Lung (tissue), 12 donors: Measurements from ENCODE around the gene RBM44. TPM values are rescaled to one million over a fixed set of nuclear protein-coding genes. Genes with fewer than 3 reads are reported as not detected.
"Not testable (repeated sequence)": the region's sequence is repeated elsewhere in the genome, so short reads cannot be mapped to it uniquely, and the experiment has no call there.

Experiments
- ATAC-seq: fragments of 200-7000 bp; cut with Tn5 transposase; one replicate; pipeline ENCODE4 v1.9.1; 2020; ENCODE audit warnings: moderate number of reproducible peaks; ENCODE audit not compliant: insufficient read depth, low FRiP score
- DNase-seq, 3 donors: peaks; one replicate each; pipeline ENCODE4 v3.0.0-alpha.2; 2013 to 2017
- H3K27ac ChIP-seq, 2 donors: one replicate each; pipeline ENCODE4 v1.5.1; 2013; ENCODE audit warnings: mild to moderate bottlenecking in 2 of 2, moderate library complexity in 2 of 2, control low read depth in 1 of 2, inconsistent platforms in 1 of 2, low read depth in 1 of 2, low read length in 1 of 2
- H3K27me3 ChIP-seq, 3 donors: one replicate each; pipeline ENCODE4 v1.5.1; 2013; ENCODE audit warnings: low read length in 2 of 3; ENCODE audit not compliant: control insufficient read depth in 3 of 3, insufficient read depth in 3 of 3
- H3K36me3 ChIP-seq, 4 donors: one replicate each; pipeline ENCODE4 v1.5.1; 2013; ENCODE audit warnings: low read length in 4 of 4, mild to moderate bottlenecking in 1 of 4, moderate library complexity in 1 of 4; ENCODE audit not compliant: control insufficient read depth in 4 of 4, insufficient read depth in 4 of 4
- H3K4me1 ChIP-seq, 5 donors: one replicate each; pipeline ENCODE4 v1.5.1; 2013; ENCODE audit warnings: low read length in 5 of 5, mild to moderate bottlenecking in 2 of 5, moderate library complexity in 1 of 5; ENCODE audit not compliant: control insufficient read depth in 5 of 5, insufficient read depth in 5 of 5
- H3K4me3 ChIP-seq: one replicate; pipeline ENCODE4 v1.5.1; 2013; ENCODE audit warnings: mild to moderate bottlenecking, control low read depth, moderate library complexity
- H3K9ac ChIP-seq, 2 donors: one replicate each; pipeline ENCODE4 v1.5.1; 2013; ENCODE audit warnings: low read length in 2 of 2, control low read depth in 1 of 2; ENCODE audit not compliant: insufficient read depth in 1 of 2
- H3K9me3 ChIP-seq, 4 donors: one replicate each; pipeline ENCODE4 v1.5.1; 2013; ENCODE audit warnings: low read length in 3 of 4, mild to moderate bottlenecking in 1 of 4, moderate library complexity in 1 of 4; ENCODE audit not compliant: control insufficient read depth in 4 of 4, insufficient read depth in 3 of 4
- CTCF ChIP-seq: IDR thresholded peaks from 2 replicates; pipeline ENCODE4 v1.5.1; 2012; ENCODE audit warnings: mild to moderate bottlenecking; ENCODE audit errors: control extremely low read depth, extremely low read depth
- WGBS, 2 donors: extraction: QIAGEN DNeasy Blood & Tissue Kit; methylation state at CpG; one replicate each; pipeline ENCODE4 v1.1.7; 2013; 5-methylcytosine and 5-hydroxymethylcytosine counted together
- polyA plus RNA-seq, 2 donors: library from polyadenylated mRNA; stranded (reverse); fragments of 200-250 nt; gene quantifications; one replicate each; pipeline ENCODE4 v1.2.1, GENCODE V29; 2013
- total RNA-seq, 2 donors: library from RNA; depleted of rRNA in 1 of 2; stranded (reverse); fragments of >200 nt in 1 of 2; gene quantifications; one replicate each; pipeline ENCODE4 v1.2.1, GENCODE V29; 2014 to 2021
- donor health status: control.
- donor health status: control.
- donor health status: Bipolar disorder and iron deficiency.
- donor health status: healthy.
- donor health status: DM: yes; HTN: yes; CAD: no.

RBM44 gene
- total and polyA plus RNA-seq, 4 donors: 0.26 to 4.0 (median 0.88) TPM

DNA sequence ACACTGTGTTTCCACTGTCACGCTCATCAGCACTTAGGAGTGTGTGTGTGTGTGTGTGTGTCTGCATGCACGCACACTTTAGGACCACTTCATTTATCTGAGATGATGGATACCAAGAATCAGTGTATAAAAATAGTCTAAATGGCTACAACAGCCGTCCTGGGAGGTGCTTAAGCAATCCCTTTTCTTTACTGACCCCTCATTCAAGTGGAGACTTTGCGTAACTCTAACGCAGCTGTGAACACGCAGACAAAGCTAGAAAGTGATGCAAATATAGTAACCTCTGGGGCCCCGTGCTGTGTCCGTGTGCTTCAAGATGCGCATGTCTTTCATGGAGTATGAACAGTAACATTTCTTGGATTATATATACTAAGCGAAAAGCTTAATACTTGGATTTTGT lies 40.4 kb upstream of the RBM44 start:
- no peak overlapping the region for H3K4me3 ChIP-seq
- 72 to 83% methylated on average over 10 of the region's 10 CpGs for WGBS, 2 donors
- ATAC-seq (no peak), DNase-seq (no peak)
- no peak for TF ChIP-seq CTCF
- H3K27ac ChIP-seq: no peak overlapping the region
- H3K4me1 ChIP-seq: no peaks in the 10 kb centered on the region
- no peak overlapping the region for H3K9ac ChIP-seq
- H3K9me3 ChIP-seq: no peaks in the 10 kb centered on the region
- H3K36me3 ChIP-seq: peaks cover 26 to 46% (median 36%) of the 10 kb centered on the region in 4 donors
- no peaks in the 10 kb centered on the region for H3K27me3 ChIP-seq

GRCh38 chr2:237759176-237759575 lies 39.4 kb upstream of the RBM44 start:
- Histone ChIP-seq H3K4me1 (no peaks in the 10 kb centered on the region), H3K4me3 (no peak overlapping the region), H3K9me3 (no peaks in the 10 kb centered on the region), H3K9ac (no peak overlapping the region), H3K36me3 (peaks cover 26 to 48% (median 38%) of the 10 kb centered on the region in 4 donors), H3K27ac (no peak overlapping the region), H3K27me3 (no peaks in the 10 kb centered on the region)
- TF ChIP-seq CTCF: no peak
- ATAC-seq: no peak
- WGBS, 2 donors: 93 to 95% methylated on average over 10 of the region's 10 CpGs
- DNase-seq: no peak

DNA sequence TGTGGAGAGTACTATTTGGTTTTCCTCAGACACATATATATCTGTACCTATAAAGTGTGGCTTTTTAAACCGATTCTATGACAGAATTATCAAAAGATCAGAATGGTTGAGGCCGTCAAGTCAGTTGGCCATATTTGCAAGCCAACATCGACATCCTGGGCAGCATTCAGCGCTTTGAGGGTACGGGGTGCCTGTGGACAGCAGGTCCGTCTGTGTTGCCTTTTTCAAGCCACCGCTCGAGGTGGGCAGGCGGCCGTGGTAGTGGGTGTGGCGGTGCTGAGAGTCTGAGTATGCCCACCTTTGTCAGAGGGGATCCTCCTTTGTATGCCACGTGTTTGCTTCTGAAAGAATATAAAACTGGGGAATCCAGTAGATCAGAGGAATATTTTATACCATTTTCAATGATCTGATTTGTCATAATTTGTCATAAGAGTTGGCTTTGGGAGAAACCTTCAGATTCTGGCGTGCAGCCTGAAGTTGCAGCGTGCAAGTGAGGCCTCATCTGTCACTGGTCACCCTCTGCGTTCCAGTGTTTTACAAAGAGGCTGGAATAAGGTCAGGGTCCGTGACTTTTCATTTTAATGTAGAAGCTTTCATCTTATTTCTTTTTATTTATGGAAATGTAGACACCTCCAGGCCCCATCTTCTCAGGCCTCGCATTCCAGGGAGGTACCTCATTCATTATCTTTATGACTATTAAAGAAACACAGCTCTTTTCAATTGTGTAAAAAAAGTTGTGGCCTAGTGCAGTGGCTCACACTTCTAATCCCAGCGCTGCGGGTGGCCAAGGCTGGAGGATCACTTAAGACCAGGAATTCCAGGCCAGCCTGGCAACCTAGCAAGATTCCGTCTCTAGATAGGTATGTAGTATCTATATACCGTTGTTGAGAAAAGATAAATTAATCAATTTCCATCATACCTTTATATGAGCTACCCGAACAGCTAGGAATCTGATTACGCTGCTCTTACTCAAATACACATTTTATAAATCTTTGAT lies 37.8 kb upstream of the RBM44 start:
- H3K27me3 ChIP-seq: no peaks in the 10 kb centered on the region
- DNase-seq: no peak
- H3K9ac ChIP-seq: no peak overlapping the region
- no peak overlapping the region for H3K4me3 ChIP-seq
- no peak overlapping the region for H3K27ac ChIP-seq
- no peaks in the 10 kb centered on the region for H3K9me3 ChIP-seq
- TF ChIP-seq CTCF: no peak
- H3K36me3 ChIP-seq: peaks cover 20 to 37% (median 30%) of the 10 kb centered on the region in 4 donors
- H3K4me1 ChIP-seq: no peaks in the 10 kb centered on the region
- 94 to 95% methylated on average over 23 of the region's 23 CpGs for WGBS, 2 donors
- no peak for ATAC-seq

- H3K36me3 ChIP-seq: peaks cover 7 to 33% (median 22%) of the 10 kb centered on the region in 4 donors
- WGBS, 2 donors: 87 to 93% methylated on average over 9 of the region's 9 CpGs
- not testable (repeated sequence) for ATAC-seq
Measured at GRCh38 chr2:237762291-237763182, 36.0 kb upstream of the RBM44 start.

More at GRCh38 chr2:237762291-237763182, 36.0 kb upstream of the RBM44 start:
- H3K4me3 ChIP-seq, H3K4me1 ChIP-seq, H3K9me3 ChIP-seq, H3K27me3 ChIP-seq, DNase-seq, H3K9ac ChIP-seq: not testable (repeated sequence)
- H3K27ac ChIP-seq: peak overlapping the region in 1 of 2 donors; percentile 28
